MM.1S (cell line): ENCODE measurements around the gene MINDY3.

ENCODE experiments used
- EZH2 ChIP-seq: fragments of 300-600 bp; sonication (generic); optimal IDR thresholded peaks from 2 replicates; pipeline ENCODE3; 2017; ENCODE audit warnings: low read depth, mild to moderate bottlenecking, antibody characterized with exemption, low read length, mixed read lengths
- EZH2phosphoT487 ChIP-seq: fragments of 300-600 bp; sonication (generic); IDR thresholded peaks from 2 replicates; pipeline ENCODE4 v1.6.1; 2018; ENCODE audit warnings: antibody characterized with exemption, low read length
- TF ChIP-seq, protein P1 (sequence below): fragments of 300-600 bp; sonication (generic); IDR thresholded peaks from 2 replicates; pipeline ENCODE4 v1.5.1; 2016; ENCODE audit warnings: antibody characterized with exemption, low read length, mixed read lengths

DNA sequence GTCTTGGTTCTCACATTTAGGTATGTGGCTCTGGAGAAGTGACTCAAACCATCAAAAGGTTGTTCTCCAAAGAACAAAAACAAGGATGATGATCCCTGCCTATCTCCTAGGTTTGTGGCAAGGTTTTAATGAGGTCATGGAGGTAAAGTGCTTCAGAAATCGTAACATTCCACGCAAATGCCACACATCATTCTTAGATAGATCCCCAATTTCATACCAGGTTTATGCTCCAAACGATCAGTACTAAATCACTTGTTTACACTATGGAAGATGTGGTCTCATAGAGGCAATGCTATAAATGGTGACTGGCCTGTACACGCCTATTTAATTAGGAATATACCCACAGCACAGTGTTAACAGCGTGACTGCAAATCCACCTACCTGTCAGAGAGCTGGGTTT, 66.6 kb downstream of the MINDY3 start:
- TF ChIP-seq, protein P1, sequence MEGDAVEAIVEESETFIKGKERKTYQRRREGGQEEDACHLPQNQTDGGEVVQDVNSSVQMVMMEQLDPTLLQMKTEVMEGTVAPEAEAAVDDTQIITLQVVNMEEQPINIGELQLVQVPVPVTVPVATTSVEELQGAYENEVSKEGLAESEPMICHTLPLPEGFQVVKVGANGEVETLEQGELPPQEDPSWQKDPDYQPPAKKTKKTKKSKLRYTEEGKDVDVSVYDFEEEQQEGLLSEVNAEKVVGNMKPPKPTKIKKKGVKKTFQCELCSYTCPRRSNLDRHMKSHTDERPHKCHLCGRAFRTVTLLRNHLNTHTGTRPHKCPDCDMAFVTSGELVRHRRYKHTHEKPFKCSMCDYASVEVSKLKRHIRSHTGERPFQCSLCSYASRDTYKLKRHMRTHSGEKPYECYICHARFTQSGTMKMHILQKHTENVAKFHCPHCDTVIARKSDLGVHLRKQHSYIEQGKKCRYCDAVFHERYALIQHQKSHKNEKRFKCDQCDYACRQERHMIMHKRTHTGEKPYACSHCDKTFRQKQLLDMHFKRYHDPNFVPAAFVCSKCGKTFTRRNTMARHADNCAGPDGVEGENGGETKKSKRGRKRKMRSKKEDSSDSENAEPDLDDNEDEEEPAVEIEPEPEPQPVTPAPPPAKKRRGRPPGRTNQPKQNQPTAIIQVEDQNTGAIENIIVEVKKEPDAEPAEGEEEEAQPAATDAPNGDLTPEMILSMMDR, result no peak
- TF ChIP-seq EZH2, result no peak
- TF ChIP-seq EZH2phosphoT487, result no peak
